HCT116 (cell line): ENCODE measurements around the gene SARS1. TPM values are rescaled to one million over a fixed set of nuclear protein-coding genes. Genes with fewer than 3 reads are reported as not detected.

ENCODE experiments used
- ATAC-seq: fragments of 200-7000 bp; cut with Tn5 transposase; 2 replicates; pipeline ENCODE4 v1.9.1; 2020; ENCODE audit warnings: mild to moderate bottlenecking, moderate library complexity
- BruUV-seq: library from RNA; stranded (reverse); fragments of 400-500 nt; replicated peaks from 2 replicates; lab custom pipeline; 2021; lab: Mats Ljungman, UMichigan
- CTCF ChIA-PET: fragments of 300-600 bp; sonication (Branson Sonifier 250); formaldehyde crosslinking; loops from one replicate; lab custom pipeline; 2021; ENCODE audit warnings: antibody characterized with exemption; lab: Charles Lee
- POLR2A ChIA-PET: fragments of 300-600, 350-600 bp; sonication (Branson Sonifier 250); formaldehyde crosslinking; loops from one replicate; lab custom pipeline; 2021; ENCODE audit warnings: antibody characterized with exemption; lab: Charles Lee
- RAD21 ChIA-PET, 2 experiments: fragments of 300-600 bp; sonication (Branson Sonifier 250); formaldehyde crosslinking; loops; one replicate each; lab custom pipeline; 2023; ENCODE audit warnings: low total read pairs in 2 of 2; ENCODE audit not compliant: uncharacterized antibody in 2 of 2, unreplicated experiment in 2 of 2, low non-redundant PET in 1 of 2; lab: Charles Lee
- DNase-seq: peaks from one replicate; pipeline ENCODE4 v3.0.0-alpha.2; 2010; ENCODE audit warnings: low read depth, low spot score
- H2AFZ ChIP-seq: fragments of 200-600 bp; shearing (Covaris generic), sonication (generic); 2 replicates; pipeline ENCODE4 v1.6.1; 2017; ENCODE audit warnings: low read depth, mixed run types, mixed read lengths, antibody characterized with exemption, low read length; ENCODE audit not compliant: poor library complexity, severe bottlenecking
- H3K27ac ChIP-seq: 2 replicates; pipeline ENCODE4 v1.5.1; 2012; ENCODE audit warnings: low read depth, low read length
- H3K27me3 ChIP-seq: fragments of 200-600 bp; sonication (generic); 2 replicates; pipeline ENCODE4 v1.6.1; 2016; ENCODE audit warnings: mixed run types, low read length, mixed read lengths; ENCODE audit not compliant: insufficient read depth
- H3K36me3 ChIP-seq, 2 experiments: fragments of 200-500 bp in 1 of 2; fragments of 200-600 bp in 1 of 2; sonication (Bioruptor generic) in 1 of 2; sonication (generic) in 1 of 2; 2 replicates each; pipeline versions ENCODE4 v1.5.1 to v1.6.1; 2014 to 2016; ENCODE audit warnings: low read length in 2 of 2, inconsistent platforms in 1 of 2, mixed read lengths in 1 of 2, mixed run types in 1 of 2; ENCODE audit not compliant: insufficient read depth in 2 of 2, control insufficient read depth in 1 of 2
- H3K4me1 ChIP-seq, 2 experiments: fragments of 200-600 bp in 1 of 2; sonication (generic) in 1 of 2; 2 replicates each; pipeline versions ENCODE4 v1.5.1 to v1.6.1; 2012 to 2017; ENCODE audit warnings: low read length in 2 of 2, inconsistent platforms in 1 of 2, mild to moderate bottlenecking in 1 of 2, mixed read lengths in 1 of 2, mixed run types in 1 of 2, moderate library complexity in 1 of 2; ENCODE audit not compliant: insufficient read depth in 2 of 2, control insufficient read depth in 1 of 2
- H3K4me2 ChIP-seq: fragments of 200-600 bp; sonication (generic); 2 replicates; pipeline ENCODE4 v1.6.1; 2017; ENCODE audit warnings: mixed run types, low read length, mixed read lengths
- H3K4me3 ChIP-seq, 2 experiments: fragments of 200-600 bp in 1 of 2; sonication (generic) in 1 of 2; replicated peaks in 1 of 2; 2 replicates each; pipeline ENCODE4 v1.5.1; 2011 to 2016; ENCODE audit warnings: low read length in 2 of 2, control low read depth in 1 of 2, low read depth in 1 of 2, mild to moderate bottlenecking in 1 of 2, mixed read lengths in 1 of 2, mixed run types in 1 of 2
- H3K79me2 ChIP-seq: fragments of 200-600 bp; sonication (generic); 2 replicates; pipeline ENCODE4 v1.6.1; 2017; ENCODE audit warnings: mild to moderate bottlenecking, mixed run types, low read length, moderate library complexity, mixed read lengths; ENCODE audit not compliant: insufficient read depth
- H3K9ac ChIP-seq: fragments of 200-600 bp; sonication (generic); 2 replicates; pipeline ENCODE4 v1.6.1; 2016; ENCODE audit warnings: low read length, mixed read lengths
- H3K9me2 ChIP-seq: fragments of 200-600 bp; sonication (generic), shearing (Covaris generic); 2 replicates; pipeline ENCODE4 v1.6.1; 2017; ENCODE audit warnings: mixed run types, mild to moderate bottlenecking, moderate library complexity; ENCODE audit not compliant: insufficient read depth
- H3K9me3 ChIP-seq, 2 experiments: fragments of 200-500 bp in 1 of 2; fragments of 200-600 bp in 1 of 2; sonication (Bioruptor generic) in 1 of 2; sonication (generic) in 1 of 2; 2 replicates each; pipeline ENCODE4 v1.6.1; 2014 to 2017; ENCODE audit warnings: low read length in 2 of 2, mixed read lengths in 2 of 2, inconsistent platforms in 1 of 2, low read depth in 1 of 2, mild to moderate bottlenecking in 1 of 2, mixed run types in 1 of 2, moderate library complexity in 1 of 2; ENCODE audit not compliant: control insufficient read depth in 1 of 2, insufficient read depth in 1 of 2
- H4K20me1 ChIP-seq: fragments of 200-600 bp; sonication (generic), shearing (Covaris generic); 2 replicates; pipeline ENCODE4 v1.6.1; 2017; ENCODE audit warnings: mixed run types, mild to moderate bottlenecking, moderate library complexity; ENCODE audit not compliant: insufficient read depth
- CBX3 ChIP-seq: IDR thresholded peaks from 2 replicates; pipeline ENCODE4 v1.6.1; 2012; ENCODE audit warnings: low read depth
- CEBPB ChIP-seq: IDR thresholded peaks from 2 replicates; pipeline ENCODE4 v1.6.1; 2012; ENCODE audit warnings: low read depth
- ELF1 ChIP-seq: IDR thresholded peaks from 2 replicates; pipeline ENCODE4 v1.6.1; 2012; ENCODE audit warnings: low read depth, borderline replicate concordance
- EZH2phosphoT487 ChIP-seq: fragments of 200-600 bp; IDR thresholded peaks from 2 replicates; pipeline ENCODE4 v1.6.1; 2018; ENCODE audit warnings: antibody characterized with exemption, borderline replicate concordance
- JUND ChIP-seq: IDR thresholded peaks from 2 replicates; pipeline ENCODE4 v1.6.1; 2012
- POLR2AphosphoS5 ChIP-seq: IDR thresholded peaks from 2 replicates; pipeline ENCODE4 v1.6.1; 2011; ENCODE audit warnings: mild to moderate bottlenecking, low read depth, low read length, moderate library complexity
- RAD21 ChIP-seq: IDR thresholded peaks from 2 replicates; pipeline ENCODE4 v1.6.1; 2012; ENCODE audit warnings: low read depth, mild to moderate bottlenecking
- SIN3A ChIP-seq: IDR thresholded peaks from 2 replicates; pipeline ENCODE4 v1.6.1; 2012; ENCODE audit warnings: low read depth
- SP1 ChIP-seq: IDR thresholded peaks from 2 replicates; pipeline ENCODE4 v1.6.1; 2012; ENCODE audit warnings: low read depth
- ZFX ChIP-seq: fragments of 450-650 bp; IDR thresholded peaks from 2 replicates; pipeline ENCODE4 v1.6.1; 2017
- ZNF274 ChIP-seq: fragments of 200-500 bp; sonication (Bioruptor generic); IDR thresholded peaks from 2 replicates; pipeline ENCODE4 v1.6.1; 2014; ENCODE audit warnings: mild to moderate bottlenecking, low read depth, low read length, inconsistent platforms
- intact Hi-C: fragments of 100-400 bp; cut with micrococcal nuclease; formaldehyde crosslinking; loops from 2 replicates; pipeline ENCODE4 v1.10.0; 2022
- total RNA-seq: library from RNA; stranded (reverse); gene quantifications from one replicate; pipeline ENCODE4 v1.2.1, GENCODE V29; 2021; ENCODE audit not compliant: unreplicated experiment
- TF ChIP-seq, protein P1 (sequence below): IDR thresholded peaks from 2 replicates; pipeline ENCODE4 v1.6.1; 2012; ENCODE audit warnings: low read depth
- TF ChIP-seq, protein P2 (sequence below): IDR thresholded peaks from 2 replicates; pipeline ENCODE4 v1.6.1; 2012
- TF ChIP-seq, protein P3 (sequence below), 3 experiments: fragments of 200-600 bp in 1 of 3; sonication (generic) in 1 of 3; IDR thresholded peaks in 2 of 3; conservative IDR thresholded peaks in 1 of 3; 2 replicates each; pipeline ENCODE4 v1.5.1; 2012 to 2017; ENCODE audit warnings: low read depth in 2 of 3, low read length in 2 of 3, antibody characterized with exemption in 1 of 3, borderline replicate concordance in 1 of 3, control low read depth in 1 of 3, mild to moderate bottlenecking in 1 of 3, mixed read lengths in 1 of 3, mixed run types in 1 of 3, moderate library complexity in 1 of 3; ENCODE audit not compliant: insufficient read depth in 1 of 3
- TF ChIP-seq, protein P4 (sequence below): IDR thresholded peaks from 2 replicates; pipeline ENCODE4 v1.6.1; 2011; ENCODE audit warnings: mild to moderate bottlenecking, low read length, moderate library complexity; ENCODE audit not compliant: insufficient replicate concordance; ENCODE audit errors: extremely low read depth
- TF ChIP-seq, protein P5 (sequence below): IDR thresholded peaks from 2 replicates; pipeline ENCODE4 v1.6.1; 2012

SARS1 gene
- total RNA-seq, 1 experiment from 2014 or later = 206 TPM

DNA sequence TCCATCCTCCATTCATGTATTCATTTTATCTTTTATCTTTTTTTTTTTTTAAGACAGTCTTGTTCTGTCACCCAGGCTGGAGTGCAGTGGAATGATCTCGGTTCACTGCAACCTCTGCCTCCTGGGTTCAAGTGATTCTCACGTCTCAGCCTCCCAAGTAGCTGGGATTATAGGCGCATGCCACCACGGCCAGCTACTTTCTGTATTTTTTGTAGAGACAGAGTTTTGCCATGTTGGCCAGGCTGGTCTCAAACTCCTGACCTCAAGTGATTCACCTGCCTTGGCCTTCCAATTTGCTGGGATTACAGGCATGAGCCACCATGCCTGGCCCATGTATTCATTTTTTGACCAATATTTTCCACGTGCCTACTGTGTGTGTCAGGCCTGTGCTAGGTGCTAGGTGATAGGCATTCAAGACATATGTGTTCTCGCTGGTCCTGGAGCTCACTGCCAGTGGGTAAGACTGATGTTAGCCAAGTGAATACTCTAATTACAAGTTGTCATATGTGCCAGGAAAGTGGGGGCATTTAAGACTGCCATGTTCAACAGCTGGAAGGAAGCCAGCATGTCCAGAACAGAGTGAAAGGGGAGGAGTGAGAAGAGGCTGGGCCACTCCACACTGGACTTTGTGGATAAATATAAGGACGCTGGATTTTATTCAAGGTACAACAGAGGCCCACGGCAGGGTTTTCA, 30.3 kb downstream of the SARS1 start:
- H3K9me3 ChIP-seq = no peaks in the 10 kb centered on the region
- no peaks in the 10 kb centered on the region for H3K9me2 ChIP-seq
- H3K4me2 ChIP-seq = no peak overlapping the region
- no peaks in the 10 kb centered on the region for H3K27me3 ChIP-seq
- no peak overlapping the region for H3K4me3 ChIP-seq
- no peak for ATAC-seq
- TF ChIP-seq, protein P1, sequence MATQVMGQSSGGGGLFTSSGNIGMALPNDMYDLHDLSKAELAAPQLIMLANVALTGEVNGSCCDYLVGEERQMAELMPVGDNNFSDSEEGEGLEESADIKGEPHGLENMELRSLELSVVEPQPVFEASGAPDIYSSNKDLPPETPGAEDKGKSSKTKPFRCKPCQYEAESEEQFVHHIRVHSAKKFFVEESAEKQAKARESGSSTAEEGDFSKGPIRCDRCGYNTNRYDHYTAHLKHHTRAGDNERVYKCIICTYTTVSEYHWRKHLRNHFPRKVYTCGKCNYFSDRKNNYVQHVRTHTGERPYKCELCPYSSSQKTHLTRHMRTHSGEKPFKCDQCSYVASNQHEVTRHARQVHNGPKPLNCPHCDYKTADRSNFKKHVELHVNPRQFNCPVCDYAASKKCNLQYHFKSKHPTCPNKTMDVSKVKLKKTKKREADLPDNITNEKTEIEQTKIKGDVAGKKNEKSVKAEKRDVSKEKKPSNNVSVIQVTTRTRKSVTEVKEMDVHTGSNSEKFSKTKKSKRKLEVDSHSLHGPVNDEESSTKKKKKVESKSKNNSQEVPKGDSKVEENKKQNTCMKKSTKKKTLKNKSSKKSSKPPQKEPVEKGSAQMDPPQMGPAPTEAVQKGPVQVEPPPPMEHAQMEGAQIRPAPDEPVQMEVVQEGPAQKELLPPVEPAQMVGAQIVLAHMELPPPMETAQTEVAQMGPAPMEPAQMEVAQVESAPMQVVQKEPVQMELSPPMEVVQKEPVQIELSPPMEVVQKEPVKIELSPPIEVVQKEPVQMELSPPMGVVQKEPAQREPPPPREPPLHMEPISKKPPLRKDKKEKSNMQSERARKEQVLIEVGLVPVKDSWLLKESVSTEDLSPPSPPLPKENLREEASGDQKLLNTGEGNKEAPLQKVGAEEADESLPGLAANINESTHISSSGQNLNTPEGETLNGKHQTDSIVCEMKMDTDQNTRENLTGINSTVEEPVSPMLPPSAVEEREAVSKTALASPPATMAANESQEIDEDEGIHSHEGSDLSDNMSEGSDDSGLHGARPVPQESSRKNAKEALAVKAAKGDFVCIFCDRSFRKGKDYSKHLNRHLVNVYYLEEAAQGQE = no peak
- TF ChIP-seq POLR2AphosphoS5 (no peak), ZFX (no peak), CEBPB (no peak), ELF1 (no peak), RAD21 (no peak), EZH2phosphoT487 (no peak), SP1 (no peak), JUND (no peak), ZNF274 (no peak), SIN3A (no peak), CBX3 (no peak)
- TF ChIP-seq, protein P2, sequence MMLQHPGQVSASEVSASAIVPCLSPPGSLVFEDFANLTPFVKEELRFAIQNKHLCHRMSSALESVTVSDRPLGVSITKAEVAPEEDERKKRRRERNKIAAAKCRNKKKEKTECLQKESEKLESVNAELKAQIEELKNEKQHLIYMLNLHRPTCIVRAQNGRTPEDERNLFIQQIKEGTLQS = no peak
- TF ChIP-seq, protein P3, sequence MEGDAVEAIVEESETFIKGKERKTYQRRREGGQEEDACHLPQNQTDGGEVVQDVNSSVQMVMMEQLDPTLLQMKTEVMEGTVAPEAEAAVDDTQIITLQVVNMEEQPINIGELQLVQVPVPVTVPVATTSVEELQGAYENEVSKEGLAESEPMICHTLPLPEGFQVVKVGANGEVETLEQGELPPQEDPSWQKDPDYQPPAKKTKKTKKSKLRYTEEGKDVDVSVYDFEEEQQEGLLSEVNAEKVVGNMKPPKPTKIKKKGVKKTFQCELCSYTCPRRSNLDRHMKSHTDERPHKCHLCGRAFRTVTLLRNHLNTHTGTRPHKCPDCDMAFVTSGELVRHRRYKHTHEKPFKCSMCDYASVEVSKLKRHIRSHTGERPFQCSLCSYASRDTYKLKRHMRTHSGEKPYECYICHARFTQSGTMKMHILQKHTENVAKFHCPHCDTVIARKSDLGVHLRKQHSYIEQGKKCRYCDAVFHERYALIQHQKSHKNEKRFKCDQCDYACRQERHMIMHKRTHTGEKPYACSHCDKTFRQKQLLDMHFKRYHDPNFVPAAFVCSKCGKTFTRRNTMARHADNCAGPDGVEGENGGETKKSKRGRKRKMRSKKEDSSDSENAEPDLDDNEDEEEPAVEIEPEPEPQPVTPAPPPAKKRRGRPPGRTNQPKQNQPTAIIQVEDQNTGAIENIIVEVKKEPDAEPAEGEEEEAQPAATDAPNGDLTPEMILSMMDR (IDR thresholded peaks at IDR 0.05 in 2 of 3, conservative IDR thresholded peaks at IDR 0.05 in 1 of 3; ENCODE audit: borderline replicate concordance in 1 of 3, insufficient read depth in 1 of 3, low read depth in 2 of 3, low read length in 2 of 3) = no peak
- TF ChIP-seq, protein P4, sequence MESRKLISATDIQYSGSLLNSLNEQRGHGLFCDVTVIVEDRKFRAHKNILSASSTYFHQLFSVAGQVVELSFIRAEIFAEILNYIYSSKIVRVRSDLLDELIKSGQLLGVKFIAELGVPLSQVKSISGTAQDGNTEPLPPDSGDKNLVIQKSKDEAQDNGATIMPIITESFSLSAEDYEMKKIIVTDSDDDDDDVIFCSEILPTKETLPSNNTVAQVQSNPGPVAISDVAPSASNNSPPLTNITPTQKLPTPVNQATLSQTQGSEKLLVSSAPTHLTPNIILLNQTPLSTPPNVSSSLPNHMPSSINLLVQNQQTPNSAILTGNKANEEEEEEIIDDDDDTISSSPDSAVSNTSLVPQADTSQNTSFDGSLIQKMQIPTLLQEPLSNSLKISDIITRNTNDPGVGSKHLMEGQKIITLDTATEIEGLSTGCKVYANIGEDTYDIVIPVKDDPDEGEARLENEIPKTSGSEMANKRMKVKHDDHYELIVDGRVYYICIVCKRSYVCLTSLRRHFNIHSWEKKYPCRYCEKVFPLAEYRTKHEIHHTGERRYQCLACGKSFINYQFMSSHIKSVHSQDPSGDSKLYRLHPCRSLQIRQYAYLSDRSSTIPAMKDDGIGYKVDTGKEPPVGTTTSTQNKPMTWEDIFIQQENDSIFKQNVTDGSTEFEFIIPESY = no peak
- TF ChIP-seq, protein P5, sequence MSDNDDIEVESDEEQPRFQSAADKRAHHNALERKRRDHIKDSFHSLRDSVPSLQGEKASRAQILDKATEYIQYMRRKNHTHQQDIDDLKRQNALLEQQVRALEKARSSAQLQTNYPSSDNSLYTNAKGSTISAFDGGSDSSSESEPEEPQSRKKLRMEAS = no peak
- TF ChIP-seq, all 23 proteins: peak for 0
- H2AFZ ChIP-seq = no peak overlapping the region
- H4K20me1 ChIP-seq = no peaks in the 10 kb centered on the region
- no TSS peak for BruUV-seq
- no peaks in the 10 kb centered on the region for H3K79me2 ChIP-seq
- DNase-seq = no peak
- H3K27ac ChIP-seq = no peak overlapping the region
- no peak overlapping the region for H3K9ac ChIP-seq
- peaks cover 8 to 23% of the 10 kb centered on the region in 2 experiments; a peak in 3 of 4 replicates for H3K4me1 ChIP-seq
- no peaks in the 10 kb centered on the region for H3K36me3 ChIP-seq
- ChIA-PET RAD21 (no interaction called here), CTCF (interaction anchor here (0.8 kb wide), 1 partner anchor 17 kb away, joined by 3 read pairs; no protein-coding TSS in a partner anchor), POLR2A (no interaction called here)
- intact Hi-C loops = no loop called here
